Upper lobe of left lung (tissue), 6 donors: Measurements from ENCODE around the gene NHSL1. TPM values are rescaled to one million over a fixed set of nuclear protein-coding genes. Genes with fewer than 3 reads are reported as not detected.

Source experiments
- ATAC-seq, 2 donors: fragments of 200-7000 bp; cut with Tn5 transposase; one replicate each; pipeline ENCODE4 v1.9.1; 2022; ENCODE audit warnings: mild to moderate bottlenecking in 2 of 2, moderate library complexity in 2 of 2; ENCODE audit not compliant: low FRiP score in 2 of 2
- DNase-seq, 2 donors: peaks; one replicate each; pipeline ENCODE4 v3.0.0-alpha.2; 2019 to 2020
- H3K27ac ChIP-seq, 4 donors: fragments of 200-600 bp; sonication (generic); one replicate each; pipeline ENCODE4 v1.5.1; 2016 to 2019
- H3K27me3 ChIP-seq, 4 donors: fragments of 200-600 bp; sonication (generic); one replicate each; pipeline ENCODE4 v1.5.1; 2017 to 2019
- H3K36me3 ChIP-seq, 4 donors: fragments of 200-600 bp; sonication (generic); one replicate each; pipeline ENCODE4 v1.5.1; 2016 to 2019
- H3K4me1 ChIP-seq, 4 donors: fragments of 200-600 bp; sonication (generic); one replicate each; pipeline ENCODE4 v1.5.1; 2018 to 2019
- H3K4me3 ChIP-seq, 4 donors: fragments of 200-600 bp; sonication (generic); one replicate each; pipeline ENCODE4 v1.5.1; 2017 to 2019; ENCODE audit warnings: mild to moderate bottlenecking in 2 of 4, moderate library complexity in 1 of 4
- H3K9me3 ChIP-seq, 4 donors: fragments of 200-600 bp; sonication (generic); one replicate each; pipeline ENCODE4 v1.5.1; 2018 to 2019
- CTCF ChIP-seq, 6 experiments: fragments of 450-650 bp in 4 of 6; fragments of 200-600 bp in 2 of 6; sonication (generic) in 2 of 6; IDR thresholded peaks; one replicate each; pipeline ENCODE4 v1.5.1; 2016 to 2019; ENCODE audit warnings: antibody characterized with exemption in 6 of 6
- EP300 ChIP-seq, 4 donors: sonication (generic); formaldehyde crosslinking; IDR thresholded peaks; one replicate each; pipeline ENCODE4 v1.5.1; 2017; ENCODE audit warnings: antibody characterized with exemption in 4 of 4, control low read depth in 2 of 4
- POLR2A ChIP-seq, 4 donors: fragments of 450-650 bp; IDR thresholded peaks; one replicate each; pipeline ENCODE4 v1.5.1; 2016 to 2017; ENCODE audit warnings: antibody characterized with exemption in 4 of 4, mild to moderate bottlenecking in 2 of 4
- POLR2AphosphoS5 ChIP-seq, 2 donors: sonication (generic); formaldehyde crosslinking; IDR thresholded peaks; one replicate each; pipeline ENCODE4 v1.5.1; 2017; ENCODE audit warnings: antibody characterized with exemption in 2 of 2
- WGBS, 2 donors: methylation state at CpG; one replicate each; pipeline ENCODE4 v1.1.5; 2017 to 2018; 5-methylcytosine and 5-hydroxymethylcytosine counted together
- total RNA-seq, 6 donors: library from RNA; depleted of rRNA in 4 of 6; stranded (reverse); fragments of >200 nt in 4 of 6; gene quantifications; one replicate each; pipeline versions ENCODE4 v1.1.0 to v1.2.1, GENCODE V29; 2016 to 2021
- donor health status: DM: no; HTN: no; CAD: no; lungs with moderate emphysema.
- donor health status: DM: no; HTN: yes; CAD: no; lungs with severe emphysema.

NHSL1 gene
- total RNA-seq, 6 donors from 2014 or later = 37.3 to 80.2 (median 56.6) TPM

- WGBS, 2 donors = 78 to 82% methylated on average over 9 of the region's 9 CpGs
- H3K36me3 ChIP-seq = no peaks in the 10 kb centered on the region
- no peaks in the 10 kb centered on the region for H3K4me1 ChIP-seq
- TF ChIP-seq EP300 (IDR thresholded peaks at IDR 0.05) (no peak), POLR2A (IDR thresholded peaks at IDR 0.05) (no peak), POLR2AphosphoS5 (IDR thresholded peaks at IDR 0.05) (no peak), CTCF (IDR thresholded peaks at IDR 0.05) (no peak)
- ATAC-seq = no peak
- no peak overlapping the region for H3K27ac ChIP-seq
- H3K9me3 ChIP-seq = no peaks in the 10 kb centered on the region
- no peak overlapping the region for H3K4me3 ChIP-seq
- no peaks in the 10 kb centered on the region for H3K27me3 ChIP-seq
- DNase-seq = no peak
Observed at GRCh38 chr6:138514860-138515540, 15.7 kb upstream of the NHSL1 start.

GRCh38 chr6:138512609-138513008, 13.3 kb upstream of the NHSL1 start:
- Histone ChIP-seq H3K4me3 (no peak overlapping the region), H3K4me1 (peaks cover 0 to 3% (median 0%) of the 10 kb centered on the region in 4 donors), H3K9me3 (no peaks in the 10 kb centered on the region), H3K27me3 (no peaks in the 10 kb centered on the region), H3K27ac (no peak overlapping the region), H3K36me3 (no peaks in the 10 kb centered on the region)
- TF ChIP-seq POLR2A (IDR thresholded peaks at IDR 0.05) = no peak
- TF ChIP-seq EP300 (IDR thresholded peaks at IDR 0.05) = no peak
- TF ChIP-seq CTCF (IDR thresholded peaks at IDR 0.05) = no peak
- no peak for TF ChIP-seq POLR2AphosphoS5 (IDR thresholded peaks at IDR 0.05)
- ATAC-seq (no peak), DNase-seq (no peak)
- WGBS, 2 donors = 72 to 75% methylated on average over 8 of the region's 8 CpGs

- no peaks in the 10 kb centered on the region for H3K36me3 ChIP-seq
- TF ChIP-seq CTCF (IDR thresholded peaks at IDR 0.05) (no peak), EP300 (IDR thresholded peaks at IDR 0.05) (no peak), POLR2AphosphoS5 (IDR thresholded peaks at IDR 0.05) (no peak), POLR2A (IDR thresholded peaks at IDR 0.05) (no peak)
- peaks cover 0 to 3% (median 0%) of the 10 kb centered on the region in 4 donors for H3K4me1 ChIP-seq
- 67 to 73% methylated on average over 3 of the region's 3 CpGs for WGBS, 2 donors
- H3K27me3 ChIP-seq = no peaks in the 10 kb centered on the region
- no peak overlapping the region for H3K4me3 ChIP-seq
- no peak overlapping the region for H3K27ac ChIP-seq
- DNase-seq (no peak), ATAC-seq (no peak)
- no peaks in the 10 kb centered on the region for H3K9me3 ChIP-seq
Observed at GRCh38 chr6:138510093-138510492, 10.8 kb upstream of the NHSL1 start.

- Histone ChIP-seq H3K27ac (no peak overlapping the region), H3K9me3 (no peaks in the 10 kb centered on the region), H3K27me3 (no peaks in the 10 kb centered on the region), H3K4me1 (peaks cover 0 to 3% (median 0%) of the 10 kb centered on the region in 4 donors), H3K4me3 (no peak overlapping the region), H3K36me3 (no peaks in the 10 kb centered on the region)
- TF ChIP-seq POLR2A (IDR thresholded peaks at IDR 0.05) (no peak), CTCF (IDR thresholded peaks at IDR 0.05) (peak in 5 of 6 experiments; percentile 19 to 57 (median 41)), EP300 (IDR thresholded peaks at IDR 0.05) (no peak), POLR2AphosphoS5 (IDR thresholded peaks at IDR 0.05) (no peak)
- WGBS, 2 donors = 27 to 30% methylated on average over 6 of the region's 6 CpGs
- peak in 1 of 2 donors; percentile 44 for DNase-seq
- ATAC-seq = peak in 1 of 2 donors; percentile 53
Observed at GRCh38 chr6:138509371-138509770, 10.1 kb upstream of the NHSL1 start.

GRCh38 chr6:138508676-138508988, 9.3 kb upstream of the NHSL1 start:
- H3K4me3 ChIP-seq = no peak overlapping the region
- H3K27me3 ChIP-seq = no peaks in the 10 kb centered on the region
- peaks cover 0 to 11% (median 0%) of the 10 kb centered on the region in 4 donors for H3K4me1 ChIP-seq
- WGBS, 2 donors = 86 to 92% methylated on average over 2 of the region's 2 CpGs
- no peak for DNase-seq
- TF ChIP-seq POLR2A (IDR thresholded peaks at IDR 0.05) = no peak
- no peak for TF ChIP-seq POLR2AphosphoS5 (IDR thresholded peaks at IDR 0.05)
- TF ChIP-seq CTCF (IDR thresholded peaks at IDR 0.05) = no peak
- no peak for TF ChIP-seq EP300 (IDR thresholded peaks at IDR 0.05)
- H3K9me3 ChIP-seq = no peaks in the 10 kb centered on the region
- no peak for ATAC-seq
- H3K36me3 ChIP-seq = no peaks in the 10 kb centered on the region
- H3K27ac ChIP-seq = no peak overlapping the region
